ENCODE measurements around the gene REG4.
"Not testable (repeated sequence)": the region's sequence is repeated elsewhere in the genome, so short reads cannot be mapped to it uniquely, and the experiment has no call there.

REG4 gene

GRCh38 chr1:119806489-119806888 is 4.8 kb downstream of the REG4 start:
- no peak for DNase-seq (ENCODE audit: low spot score)

- DNase-seq (ENCODE audit: low spot score): no peak
Measured at GRCh38 chr1:119805746-119806145, 5.5 kb downstream of the REG4 start.

- DNase-seq (ENCODE audit: low spot score): no peak
Measured at GRCh38 chr1:119805247-119805646, 6.0 kb downstream of the REG4 start.

GRCh38 chr1:119799599-119800177 is 11.6 kb downstream of the REG4 start:
- DNase-seq (ENCODE audit: low spot score): no peak

- DNase-seq (ENCODE audit: low spot score): no peak
Measured at GRCh38 chr1:119799003-119799402, 12.3 kb downstream of the REG4 start.

- DNase-seq (ENCODE audit: low spot score): no peak
Measured at GRCh38 chr1:119797606-119798005, 13.7 kb downstream of the REG4 start.

- DNase-seq (ENCODE audit: low spot score): no peak
Measured at GRCh38 chr1:119797162-119797561, 14.1 kb downstream of the REG4 start.

- no peak for DNase-seq (ENCODE audit: low spot score)
Measured at GRCh38 chr1:119795261-119796200, 15.7 kb downstream of the REG4 start.

- DNase-seq (ENCODE audit: low spot score): no peak
Measured at GRCh38 chr1:119794876-119795240, 16.4 kb downstream of the REG4 start.

GRCh38 chr1:119794230-119794875 is 16.9 kb downstream of the REG4 start:
- DNase-seq (ENCODE audit: low spot score): no peak

GRCh38 chr1:119791377-119791776 is 19.9 kb downstream of the REG4 start:
- no peak for DNase-seq (ENCODE audit: low spot score)

- DNase-seq (ENCODE audit: low spot score): no peak
Measured at GRCh38 chr1:119790451-119791198, 20.6 kb downstream of the REG4 start.

- DNase-seq (ENCODE audit: low spot score): no peak
Measured at GRCh38 chr1:119787776-119788175, 23.5 kb downstream of the REG4 start.

- not testable (repeated sequence) for DNase-seq (ENCODE audit: low spot score)
Measured at GRCh38 chr1:119786473-119787050, 24.7 kb downstream of the REG4 start.

GRCh38 chr1:119786046-119786445 is 25.2 kb downstream of the REG4 start:
- DNase-seq (ENCODE audit: low spot score): not testable (repeated sequence)

- no peak for DNase-seq (ENCODE audit: low spot score)
Measured at GRCh38 chr1:119784191-119784781, 27.0 kb downstream of the REG4 start.

- DNase-seq (ENCODE audit: low spot score): no peak
Measured at GRCh38 chr1:119783354-119784185, 27.7 kb downstream of the REG4 start.

- no peak for DNase-seq (ENCODE audit: low spot score)
Measured at GRCh38 chr1:119782631-119783325, 28.5 kb downstream of the REG4 start.

- no peak for DNase-seq (ENCODE audit: low spot score)
Measured at GRCh38 chr1:119781434-119782210, 29.6 kb downstream of the REG4 start.
